ENCODE measurements around the gene MAGIX. TPM values are rescaled to one million over a fixed set of nuclear protein-coding genes. Genes with fewer than 3 reads are reported as not detected.

Gene MAGIX
- total RNA-seq = 1.7 and 4.5 TPM in 2 replicates

DNA sequence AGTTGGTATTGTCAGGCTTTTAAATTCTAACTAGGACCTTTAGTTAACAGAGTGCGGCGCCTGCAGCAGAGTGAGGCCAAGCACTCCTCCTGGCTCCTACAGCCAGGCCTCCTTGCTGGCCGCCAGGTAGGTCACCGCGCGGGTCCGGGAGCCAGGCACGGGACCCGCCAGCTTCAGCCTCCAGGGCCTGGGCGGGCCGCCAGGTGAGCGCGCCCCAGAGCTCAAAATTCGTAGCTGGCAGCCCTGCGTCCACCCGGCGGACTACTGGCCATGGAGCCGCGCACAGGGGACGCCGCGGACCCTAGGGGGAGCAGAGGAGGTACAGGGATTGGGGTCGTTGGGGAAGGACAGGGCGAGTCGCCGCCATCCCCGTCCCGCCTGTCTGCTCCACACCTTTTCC, at the start of gene MAGIX:
Gene MAGIX, plus strand, starts transcription at position 139 of the 400 bp plus-strand sequence. Its CDS starts 132 bp downstream, at position 271.

DNA sequence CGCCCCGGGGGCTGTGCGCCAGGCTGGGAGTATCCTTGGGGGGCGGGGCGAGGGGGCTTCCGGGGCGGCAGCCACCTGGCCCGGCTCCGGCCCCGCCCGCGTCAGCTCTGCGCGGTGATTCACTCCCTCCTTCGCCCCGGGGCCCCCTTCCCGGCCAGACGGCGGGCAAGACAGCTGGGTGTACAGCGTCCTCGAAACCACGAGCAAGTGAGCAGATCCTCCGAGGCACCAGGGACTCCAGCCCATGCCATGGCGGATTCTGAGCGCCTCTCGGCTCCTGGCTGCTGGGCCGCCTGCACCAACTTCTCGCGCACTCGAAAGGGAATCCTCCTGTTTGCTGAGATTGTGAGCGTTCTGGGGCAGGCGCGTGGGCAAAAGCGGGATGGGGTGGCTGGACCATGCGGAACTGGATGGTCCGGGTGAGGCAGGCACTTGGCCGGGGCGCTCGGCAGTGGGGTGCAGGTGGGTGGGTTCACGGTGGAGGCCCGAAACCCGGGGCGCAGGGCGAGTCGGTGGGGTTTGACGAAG, 9.3 kb downstream of the MAGIX start, which contains the start of gene PLP2:
Gene PLP2, plus strand, starts transcription at position 147 of the 528 bp plus-strand sequence. Its CDS starts 103 bp downstream, at position 250.

DNA sequence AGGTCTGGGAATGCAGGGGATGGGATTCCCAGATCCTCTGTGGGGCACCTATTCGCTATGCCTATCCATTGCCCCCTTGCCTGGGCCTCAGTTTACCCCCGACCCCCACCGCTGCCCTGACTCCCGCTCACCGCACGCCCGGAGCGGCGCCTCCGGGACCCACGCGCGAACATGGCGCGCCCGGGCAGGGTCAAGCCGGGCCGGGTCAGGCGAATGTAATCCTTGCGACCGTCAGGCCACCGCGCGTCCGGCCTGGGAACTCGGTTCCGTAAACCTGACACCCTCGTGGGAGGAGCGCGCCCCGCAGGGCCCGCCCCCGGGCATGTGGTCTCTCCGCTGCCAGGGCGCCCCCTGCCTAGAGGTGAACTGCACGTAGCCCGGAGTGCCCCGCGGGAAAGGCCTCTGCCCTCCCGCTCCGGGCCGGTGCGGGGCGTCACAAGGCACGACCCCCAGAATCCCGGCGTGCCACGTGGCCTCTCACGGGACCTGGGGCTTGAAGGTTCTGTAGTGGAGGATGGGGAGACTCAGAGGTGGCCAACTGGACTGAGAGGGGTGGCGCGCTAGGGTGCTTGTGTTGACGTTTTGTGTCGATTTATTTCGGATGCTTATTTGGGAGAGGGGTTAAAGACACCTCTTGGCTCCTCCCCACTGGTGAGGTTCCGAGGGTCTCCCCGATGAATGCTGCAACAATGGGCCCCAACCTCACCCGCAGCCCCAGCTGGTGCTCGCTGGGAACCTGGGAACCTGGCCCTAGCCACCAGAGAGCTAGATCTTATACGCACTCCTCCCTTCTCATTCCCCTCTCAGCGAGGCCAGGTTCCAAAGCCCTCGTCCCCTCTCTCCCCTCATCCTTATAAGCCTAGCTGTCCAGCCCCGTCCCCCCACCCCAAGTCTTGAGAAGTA, 23.8 kb downstream of the MAGIX start, which contains the start of gene PRICKLE3:
Gene PRICKLE3, minus strand, starts transcription at position 249 of the 903 bp plus-strand sequence. Its CDS starts 76 bp downstream, at position 173.

DNA sequence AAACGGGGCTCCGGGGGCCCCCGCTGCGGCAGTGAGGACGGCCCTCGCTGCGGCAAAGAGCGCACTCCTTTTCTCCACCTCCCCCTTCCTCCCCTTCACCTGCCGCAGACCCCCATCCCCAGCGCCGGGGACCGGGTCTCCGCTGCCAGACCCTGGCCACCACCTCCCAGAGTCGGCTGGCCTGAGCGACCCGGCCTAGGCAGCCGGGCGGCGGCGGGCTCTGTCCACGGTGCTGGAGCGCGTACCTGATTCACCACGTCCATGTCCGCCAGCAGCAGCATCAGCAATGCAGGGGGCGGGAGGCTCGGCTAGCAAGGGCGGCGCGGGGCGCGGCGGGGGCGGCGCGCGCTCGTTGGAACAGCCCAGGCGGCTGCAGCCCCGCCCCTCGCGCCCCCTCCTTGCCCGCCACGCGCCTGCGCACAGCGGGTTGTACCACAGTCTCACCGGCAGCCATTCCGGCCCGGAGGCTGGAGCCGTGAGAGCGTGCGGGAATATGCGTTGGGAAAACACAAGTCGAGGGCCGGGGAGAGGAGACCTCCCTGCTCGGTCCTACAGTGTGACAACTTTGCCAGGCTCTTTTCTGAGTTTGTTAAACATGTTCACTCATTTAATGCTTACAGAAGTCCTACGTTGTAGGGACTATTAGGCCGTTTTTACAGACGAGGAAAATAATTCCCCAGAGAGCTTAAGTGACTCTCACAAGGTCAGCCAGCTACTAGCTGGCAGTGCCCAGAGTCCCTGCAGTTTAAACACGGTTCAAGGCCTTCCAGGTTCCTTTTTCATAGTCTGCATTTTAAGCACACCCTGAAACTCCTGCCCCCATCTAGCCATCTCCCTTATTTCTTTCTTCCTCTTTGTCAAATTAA, 37.6 kb downstream of the MAGIX start, which contains the start of gene SYP:
Gene SYP, minus strand, starts transcription at position 288 of the 866 bp plus-strand sequence. Its CDS starts 7 bp downstream, at position 281.

Other genes starting within 250 kb of the MAGIX start
- gene PIM2, start 243.7 kb upstream of the MAGIX start, total RNA-seq = 7.5 and 14.6 TPM in 2 replicates
- 30.3 and 32.0 TPM in 2 replicates for gene OTUD5, start 205.2 kb upstream of the MAGIX start, total RNA-seq
- gene KCND1, start 190.9 kb upstream of the MAGIX start, total RNA-seq = under 0.01 and 0.14 TPM in 2 replicates
- 9.9 and 14.4 TPM in 2 replicates for gene GRIPAP1, start 160.5 kb upstream of the MAGIX start, total RNA-seq
- gene TFE3, start 119.4 kb upstream of the MAGIX start, total RNA-seq = 41.7 and 45.1 TPM in 2 replicates
- 6.3 and 11.5 TPM in 2 replicates for gene CCDC120, start 103.8 kb upstream of the MAGIX start, total RNA-seq
- 16.3 and 19.3 TPM in 2 replicates for gene PRAF2, start 88.8 kb upstream of the MAGIX start, total RNA-seq
- 23.1 and 34.7 TPM in 2 replicates for gene WDR45, start 82.9 kb upstream of the MAGIX start, total RNA-seq
- 21.4 and 22.3 TPM in 2 replicates for gene GPKOW, start 39.0 kb upstream of the MAGIX start, total RNA-seq
- 97.5 and 130 TPM in 2 replicates for gene PLP2, start 9.1 kb downstream of the MAGIX start, total RNA-seq
- gene PRICKLE3, start 23.6 kb downstream of the MAGIX start, total RNA-seq = 33.0 and 34.0 TPM in 2 replicates
- 0.14 and 0.51 TPM in 2 replicates for gene SYP, start 37.4 kb downstream of the MAGIX start, total RNA-seq
- gene CACNA1F, start 70.6 kb downstream of the MAGIX start, total RNA-seq = under 0.01 TPM in 1 of 2 replicates, not detected in the other
- 21.3 and 24.3 TPM in 2 replicates for gene CCDC22, start 72.7 kb downstream of the MAGIX start, total RNA-seq
- not detected in 2 replicates for gene FOXP3, start 102.0 kb downstream of the MAGIX start, total RNA-seq
- gene PPP1R3F, start 107.0 kb downstream of the MAGIX start, total RNA-seq = 4.7 and 6.2 TPM in 2 replicates
- not detected in 2 replicates for gene GAGE10, start 140.9 kb downstream of the MAGIX start, total RNA-seq
- not detected in 2 replicates for gene GAGE12J, start 159.3 kb downstream of the MAGIX start, total RNA-seq
- gene GAGE13, start 168.8 kb downstream of the MAGIX start, total RNA-seq = not detected in 2 replicates